ENCODE measurements around the gene MS4A8. TPM values are rescaled to one million over a fixed set of nuclear protein-coding genes. Genes with fewer than 3 reads are reported as not detected.
"Not testable (repeated sequence)": the region's sequence is repeated elsewhere in the genome, so short reads cannot be mapped to it uniquely, and the experiment has no call there.

MS4A8 gene
- total and polyA plus RNA-seq, 2 of the 4 experiments (the other 2 are of a cell fraction), result not detected

DNA sequence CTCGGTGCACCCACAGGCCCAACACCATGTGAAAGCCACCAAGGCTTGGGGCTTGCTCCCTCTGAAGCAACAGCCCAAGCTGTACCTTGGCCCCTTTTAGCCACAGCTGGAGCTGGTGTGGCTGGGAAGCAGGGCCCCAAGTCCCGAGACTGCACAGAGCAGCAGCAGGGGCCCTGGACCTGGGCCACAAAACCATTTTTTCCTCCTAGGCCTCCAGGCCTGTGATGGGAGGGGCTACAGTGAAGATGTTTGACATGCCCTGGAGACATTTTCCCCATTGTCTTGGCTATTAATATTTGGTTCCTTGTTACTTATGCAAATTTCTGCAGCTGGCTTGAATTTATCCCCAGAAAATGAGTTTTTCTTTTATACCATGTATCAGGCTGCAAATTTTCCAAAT is 21.2 kb upstream of the MS4A8 start:
- intact Hi-C loops (cut with micrococcal nuclease); H3K36me3 ChIP-seq (ENCODE audit: control insufficient read depth, insufficient read depth, low read length); H3K27me3 ChIP-seq (ENCODE audit: control insufficient read depth, insufficient read depth, low read length); POLR2A ChIA-PET (ENCODE audit: unreplicated experiment); H4K8ac ChIP-seq (ENCODE audit: low read depth in 2 of 2, low read length in 2 of 2); ATAC-seq (ENCODE audit: low read depth); H4K5ac ChIP-seq (ENCODE audit: low read depth, low read length); H3K18ac ChIP-seq (ENCODE audit: low read depth, low read length); H2BK20ac ChIP-seq (ENCODE audit: low read depth, low read length); H3K4ac ChIP-seq (ENCODE audit: low read depth, low read length); BruUV-seq (replicated peaks); CTCF ChIA-PET; H3K9me3 ChIP-seq (ENCODE audit: control insufficient read depth, insufficient read depth, low read length); H4K91ac ChIP-seq (ENCODE audit: insufficient read depth, low read depth, low read length); H3K9ac ChIP-seq (ENCODE audit: low read depth, low read length); H3K4me1 ChIP-seq (ENCODE audit: control insufficient read depth, insufficient read depth, low read length); H2AFZ ChIP-seq (replicated peaks; ENCODE audit: low read length, poor library complexity); H3K79me1 ChIP-seq (ENCODE audit: low read depth in 1 of 2, low read length in 2 of 2); DNase-seq; H2BK15ac ChIP-seq (ENCODE audit: low read depth, low read length); H3K27ac ChIP-seq (ENCODE audit: insufficient read depth, low read length); H2AK5ac ChIP-seq (ENCODE audit: low read depth, low read length); H3K4me3 ChIP-seq (ENCODE audit: insufficient read depth, low read depth, low read length); H3K4me2 ChIP-seq (ENCODE audit: low read depth, low read length); H3K56ac ChIP-seq (ENCODE audit: extremely low read depth, insufficient read depth, low read length); H3K9me1 ChIP-seq (ENCODE audit: insufficient read depth, low read length); H4K20me1 ChIP-seq (ENCODE audit: insufficient read depth, low read length); H2AK9ac ChIP-seq (replicated peaks; ENCODE audit: low read depth, low read length, poor library complexity); H2BK5ac ChIP-seq (ENCODE audit: low read depth, low read length, poor library complexity, severe bottlenecking); H3K14ac ChIP-seq (replicated peaks; ENCODE audit: low read depth, low read length); H2BK120ac ChIP-seq (ENCODE audit: low read depth, low read length); in situ Hi-C loops (cut with MboI; ENCODE audit: low sequenced_read_pairs); dilution Hi-C loops (cut with HindIII; ENCODE audit: low sequenced_read_pairs, unreplicated experiment); H3K23ac ChIP-seq (ENCODE audit: low read depth, low read length): not testable (repeated sequence)
- WGBS, 2 experiments (ENCODE audit: extremely low coverage in 2 of 2, insufficient read length in 1 of 2), result 80% methylated on average over 1 of the region's 2 CpGs; no CpG with 5 or more reads in 1 of the 2 experiments

All from IMR-90 (cell line).